H54 (cell line): ENCODE measurements around the gene ESRRG.

ENCODE experiments used
- DNase-seq: peaks from one replicate; pipeline ENCODE4 v3.0.0; 2011; ENCODE audit warnings: low spot score, mixed read lengths; ENCODE audit not compliant: insufficient read length
- FAIRE-seq: peaks from 3 replicates; lab custom pipeline; 2011; peaks lifted over from hg19 to GRCh38; lab: Jason Lieb, UNC
- POLR2A ChIP-seq: IDR thresholded peaks from 2 replicates; pipeline ENCODE4 v1.6.1; 2011; ENCODE audit warnings: low read depth, mild to moderate bottlenecking, low read length

Gene ESRRG

GRCh38 chr1:216599851-216600250, 123.4 kb downstream of the ESRRG start:
- TF ChIP-seq POLR2A = no peak
- DNase-seq (no peak), FAIRE-seq (no peak)

DNA sequence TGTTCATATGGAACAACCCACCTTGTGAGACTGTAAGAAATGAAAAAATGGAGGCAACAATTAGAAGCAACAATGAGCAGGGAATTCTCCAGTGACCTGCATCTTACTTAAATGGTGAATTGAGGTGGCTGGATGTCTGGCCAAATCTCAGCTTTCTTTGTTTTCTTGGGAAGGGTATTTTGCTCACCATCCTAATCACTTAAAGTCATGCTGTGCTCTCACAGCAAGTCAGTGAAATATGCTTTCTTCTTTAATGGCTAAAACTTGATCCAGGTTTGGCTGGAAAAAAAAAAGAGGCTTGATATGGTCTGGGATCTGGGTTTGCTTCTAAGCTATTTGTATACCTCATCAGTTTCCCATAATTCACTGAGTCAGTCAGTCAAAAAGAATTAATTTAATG, 124.8 kb downstream of the ESRRG start:
- FAIRE-seq (no peak), DNase-seq (no peak)
- no peak for TF ChIP-seq POLR2A

GRCh38 chr1:216596281-216596862, 126.9 kb downstream of the ESRRG start:
- FAIRE-seq (no peak), DNase-seq (no peak)
- TF ChIP-seq POLR2A = no peak

DNA sequence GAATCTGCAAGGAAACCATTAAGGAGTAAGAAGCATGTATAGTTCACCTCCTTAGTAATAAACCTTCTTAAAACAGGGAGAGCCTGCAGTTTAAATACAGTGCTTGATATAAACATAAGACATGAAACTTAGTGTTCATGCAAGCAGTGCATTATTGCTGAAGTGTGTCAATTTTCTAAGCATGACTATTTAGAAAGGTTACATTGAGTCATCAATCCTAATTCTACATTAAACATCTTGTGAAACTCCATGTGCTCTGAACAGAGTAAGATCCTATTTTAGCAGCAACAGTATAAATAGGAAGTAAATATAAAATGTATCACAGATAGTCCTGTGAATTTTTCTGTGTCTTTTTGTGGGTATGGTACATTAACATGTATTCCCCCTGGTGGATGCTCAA, 135.5 kb downstream of the ESRRG start:
- FAIRE-seq (no peak), DNase-seq (no peak)
- TF ChIP-seq POLR2A = no peak

DNA sequence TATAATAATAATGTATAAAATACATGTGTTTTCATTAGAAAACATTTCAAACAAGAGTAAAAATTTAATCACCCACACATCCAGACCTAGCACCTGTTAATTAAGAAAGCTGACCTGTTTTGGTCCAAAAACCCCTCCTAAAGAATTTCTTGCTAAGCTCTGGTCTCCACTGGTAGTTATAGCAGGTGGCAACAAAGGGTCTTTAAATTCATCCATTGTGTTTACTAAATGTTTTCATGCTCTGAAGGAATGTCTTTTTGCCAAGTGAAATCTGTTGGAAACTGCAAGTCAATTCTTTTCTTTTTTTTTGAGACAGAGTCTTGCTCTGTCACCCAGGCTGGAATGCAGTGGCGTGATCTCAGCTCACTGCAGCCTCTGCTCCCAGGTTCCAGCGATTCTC, 141.1 kb downstream of the ESRRG start:
- no peak for FAIRE-seq
- DNase-seq = no peak
- TF ChIP-seq POLR2A = no peak

GRCh38 chr1:216580538-216581057, 142.6 kb downstream of the ESRRG start:
- no peak for FAIRE-seq
- TF ChIP-seq POLR2A = no peak
- DNase-seq = no peak

- no peak for DNase-seq
- no peak for FAIRE-seq
- no peak for TF ChIP-seq POLR2A
Observed at GRCh38 chr1:216576234-216576937, 146.8 kb downstream of the ESRRG start.

- no peak for FAIRE-seq
- TF ChIP-seq POLR2A = no peak
- DNase-seq = no peak
Observed at GRCh38 chr1:216566641-216567205, 156.5 kb downstream of the ESRRG start.

GRCh38 chr1:216563087-216563486, 160.1 kb downstream of the ESRRG start:
- FAIRE-seq = no peak
- no peak for TF ChIP-seq POLR2A
- DNase-seq = no peak

GRCh38 chr1:216562383-216562782, 160.8 kb downstream of the ESRRG start:
- DNase-seq (no peak), FAIRE-seq (no peak)
- TF ChIP-seq POLR2A = no peak

DNA sequence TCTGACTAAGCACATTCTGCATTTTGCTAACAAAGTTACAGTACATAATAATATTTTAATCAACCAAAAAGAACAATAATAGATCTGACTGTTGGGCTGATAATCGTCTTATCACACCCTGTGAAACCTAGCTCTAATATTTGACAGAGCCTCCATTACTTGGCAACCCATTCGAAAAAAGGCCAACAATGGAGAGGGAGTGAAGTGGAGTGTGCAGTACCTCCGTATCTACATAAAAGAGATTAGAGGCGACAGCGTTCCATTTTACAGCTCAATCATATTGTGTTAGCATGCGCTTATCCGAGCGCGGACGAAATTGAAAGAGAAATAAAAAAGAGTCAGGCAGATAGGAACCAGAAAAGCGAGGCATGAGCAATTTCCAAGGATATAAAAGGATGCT, 162.7 kb downstream of the ESRRG start:
- DNase-seq = no peak
- TF ChIP-seq POLR2A = no peak
- no peak for FAIRE-seq

- FAIRE-seq (no peak), DNase-seq (no peak)
- TF ChIP-seq POLR2A = no peak
Observed at GRCh38 chr1:216559359-216559758, 163.9 kb downstream of the ESRRG start.

- FAIRE-seq = no peak
- DNase-seq = no peak
- no peak for TF ChIP-seq POLR2A
Observed at GRCh38 chr1:216555653-216556052, 167.6 kb downstream of the ESRRG start.

DNA sequence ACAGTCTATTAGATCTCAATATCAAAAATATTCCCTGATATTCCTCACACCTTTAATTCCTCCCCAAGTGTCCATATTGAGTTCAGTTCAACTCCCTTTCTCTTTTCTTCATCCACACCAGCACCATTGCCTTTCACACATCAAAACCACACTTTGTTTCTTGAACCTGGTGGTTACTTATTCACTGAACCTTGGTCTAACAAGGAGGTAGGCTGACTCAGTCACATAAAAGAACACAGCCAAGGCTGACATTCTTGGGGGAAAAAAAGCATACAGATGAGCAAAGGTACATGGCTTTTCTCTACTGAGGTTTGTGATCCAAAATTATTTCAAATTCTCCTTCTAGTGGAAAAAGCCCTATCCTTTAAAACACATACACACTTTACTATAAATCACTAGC, 168.3 kb downstream of the ESRRG start:
- DNase-seq (no peak), FAIRE-seq (no peak)
- no peak for TF ChIP-seq POLR2A
